Glutamatergic neuron (in vitro differentiated cells): ENCODE measurements around the gene CCL5. TPM values are rescaled to one million over a fixed set of nuclear protein-coding genes. Genes with fewer than 3 reads are reported as not detected.

Experiments
- DNase-seq: peaks from one replicate; pipeline ENCODE4 v3.0.0; 2022
- H3K27ac Mint-ChIP-seq: one replicate; pipeline ENCODE4 v1.8.0; 2020; ENCODE audit warnings: mild to moderate bottlenecking, mixed read lengths, inconsistent platforms; ENCODE audit not compliant: unreplicated experiment
- H3K27me3 Mint-ChIP-seq: one replicate; pipeline ENCODE4 v1.8.0; 2020; ENCODE audit warnings: mild to moderate bottlenecking, moderate library complexity, mixed read lengths, inconsistent platforms; ENCODE audit not compliant: unreplicated experiment
- H3K36me3 Mint-ChIP-seq: one replicate; pipeline ENCODE4 v1.8.0; 2020; ENCODE audit warnings: mild to moderate bottlenecking, mixed read lengths, inconsistent platforms; ENCODE audit not compliant: unreplicated experiment
- H3K4me1 Mint-ChIP-seq: one replicate; pipeline ENCODE4 v1.8.0; 2020; ENCODE audit warnings: mild to moderate bottlenecking, low read depth, mixed read lengths, inconsistent platforms; ENCODE audit not compliant: unreplicated experiment
- H3K4me3 Mint-ChIP-seq: one replicate; pipeline ENCODE4 v1.8.0; 2020; ENCODE audit warnings: mild to moderate bottlenecking, mixed read lengths, inconsistent platforms; ENCODE audit not compliant: unreplicated experiment
- H3K9me3 Mint-ChIP-seq: one replicate; pipeline ENCODE4 v1.8.0; 2020; ENCODE audit warnings: mild to moderate bottlenecking, moderate library complexity, mixed read lengths, inconsistent platforms; ENCODE audit not compliant: unreplicated experiment
- CTCF ChIP-seq: fragments of 200-600 bp; sonication (generic); IDR thresholded peaks from one replicate; pipeline ENCODE4 v1.5.0; 2021; ENCODE audit not compliant: partially characterized antibody, unreplicated experiment
- total RNA-seq: library from RNA; stranded (reverse); fragmentation: NEBNext Ultra II Directional; extraction: Animal tissue kit (Norgen Biotek cat#: 25700); gene quantifications from one replicate; pipeline ENCODE4 v1.2.1, GENCODE V29; 2021; ENCODE audit not compliant: unreplicated experiment

The CCL5 gene
- total RNA-seq, 1 donor from 2014 or later, result not detected

DNA sequence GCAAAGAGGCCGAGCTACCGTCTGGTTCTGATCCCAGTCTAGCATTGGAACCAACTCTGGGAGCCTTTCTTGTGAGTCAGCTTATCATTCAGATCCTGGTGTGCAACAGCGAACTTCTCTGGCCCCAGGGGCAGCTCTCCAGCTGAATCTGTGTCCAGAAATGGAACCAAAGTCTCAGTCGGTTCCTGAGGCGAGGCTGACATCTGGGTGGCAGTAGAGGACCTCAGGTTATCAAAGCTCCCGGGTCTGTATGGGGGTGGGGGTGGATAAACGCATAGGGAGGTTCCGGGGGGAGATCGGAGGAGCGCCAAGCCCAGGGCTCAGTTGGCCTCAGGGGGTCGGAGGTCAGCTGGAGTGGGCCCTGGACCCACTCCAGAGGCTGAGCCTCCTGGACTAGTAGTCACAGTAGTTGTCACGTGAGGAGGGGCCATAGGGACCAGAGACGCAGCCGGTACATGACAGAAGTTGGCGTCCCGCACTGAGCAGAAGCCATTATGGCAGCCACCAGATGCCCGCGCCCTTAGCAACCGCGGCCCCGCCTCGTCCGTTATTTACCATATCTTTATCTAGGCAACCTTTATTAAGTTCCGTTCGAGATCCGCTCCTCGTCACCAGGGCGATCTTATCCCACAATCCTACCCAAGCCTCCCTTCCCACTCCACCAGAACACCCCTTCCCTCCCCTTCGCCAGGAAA is 37.5 kb upstream of the CCL5 start:
- Mint-ChIP-seq H3K4me1 (no peaks in the 10 kb centered on the region), H3K4me3 (no peak overlapping the region), H3K9me3 (no peaks in the 10 kb centered on the region), H3K27ac (no peak overlapping the region), H3K27me3 (no peaks in the 10 kb centered on the region), H3K36me3 (peaks cover 5% of the 10 kb centered on the region)
- no peak for TF ChIP-seq CTCF
- no peak for DNase-seq

DNA sequence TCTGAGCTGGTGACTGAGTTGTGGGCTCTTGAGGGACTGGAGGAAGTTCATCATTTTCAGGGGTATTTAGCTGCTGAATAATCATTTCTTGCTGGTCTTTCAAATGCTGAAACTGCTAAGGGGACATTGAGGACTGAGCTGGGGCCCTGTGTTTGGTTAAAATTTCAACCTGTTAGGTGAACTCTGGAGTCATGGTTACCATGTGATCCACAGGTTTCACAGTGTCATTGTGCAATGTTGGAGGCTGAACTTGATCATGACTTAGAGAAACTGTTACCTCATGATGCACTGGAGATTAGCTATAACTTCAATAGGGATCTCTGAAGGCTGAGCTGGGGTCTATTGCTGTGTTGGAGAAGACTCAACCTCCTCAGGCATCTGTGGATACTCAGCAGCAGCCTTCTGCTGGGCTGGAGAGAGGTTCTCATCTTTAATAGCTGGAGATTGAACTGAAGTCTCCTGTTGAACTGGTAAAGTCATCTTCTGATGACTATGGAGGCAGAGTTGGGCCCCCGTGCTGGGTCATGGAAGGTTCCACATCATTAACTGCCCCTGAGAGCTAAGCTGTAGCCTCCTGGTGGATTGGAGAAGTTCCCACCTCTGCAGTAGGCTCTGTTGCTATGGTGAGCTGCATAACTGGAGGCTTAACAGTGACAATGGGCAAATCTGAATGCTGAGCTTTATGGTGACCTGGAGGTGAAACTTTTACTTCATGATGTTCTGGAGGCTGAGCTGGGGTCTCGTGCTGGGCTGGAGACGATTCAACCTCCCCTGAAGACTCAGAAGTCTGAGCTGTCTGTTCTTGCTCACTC is 35.2 kb upstream of the CCL5 start:
- Mint-ChIP-seq H3K9me3 (no peaks in the 10 kb centered on the region), H3K27me3 (no peaks in the 10 kb centered on the region), H3K27ac (no peak overlapping the region), H3K4me1 (no peaks in the 10 kb centered on the region), H3K4me3 (no peak overlapping the region), H3K36me3 (peaks cover 5% of the 10 kb centered on the region)
- TF ChIP-seq CTCF, result no peak
- DNase-seq, result no peak

GRCh38 chr17:35914354-35914753 is 34.2 kb upstream of the CCL5 start:
- Mint-ChIP-seq H3K4me3 (no peak overlapping the region), H3K36me3 (peaks cover 5% of the 10 kb centered on the region), H3K9me3 (no peaks in the 10 kb centered on the region), H3K4me1 (no peaks in the 10 kb centered on the region), H3K27me3 (no peaks in the 10 kb centered on the region), H3K27ac (no peak overlapping the region)
- no peak for TF ChIP-seq CTCF
- DNase-seq, result no peak

DNA sequence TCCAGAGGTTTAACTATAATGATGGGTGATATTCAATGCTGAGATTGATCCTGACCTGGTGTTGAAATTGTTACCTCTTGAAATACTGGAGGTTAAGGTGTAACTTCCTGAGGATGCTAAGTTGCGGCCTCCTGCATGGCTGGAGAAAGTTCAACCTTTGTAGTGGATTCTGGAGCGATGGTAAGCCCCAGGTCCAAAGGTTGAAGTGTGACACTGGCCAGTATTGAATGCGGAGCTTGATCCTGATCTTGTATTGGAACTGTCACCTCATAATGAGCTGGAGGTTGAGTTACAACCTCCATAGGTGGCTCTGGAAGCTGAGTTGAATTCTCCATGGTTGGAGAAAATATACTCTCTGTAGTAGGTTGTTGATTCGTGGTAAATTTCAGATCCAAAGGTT is 33.4 kb upstream of the CCL5 start:
- no peak for TF ChIP-seq CTCF
- DNase-seq, result no peak
- H3K36me3 Mint-ChIP-seq, result peaks cover 10% of the 10 kb centered on the region
- H3K9me3 Mint-ChIP-seq, result no peaks in the 10 kb centered on the region
- no peak overlapping the region for H3K27ac Mint-ChIP-seq
- H3K27me3 Mint-ChIP-seq, result no peaks in the 10 kb centered on the region
- no peak overlapping the region for H3K4me3 Mint-ChIP-seq
- H3K4me1 Mint-ChIP-seq, result no peaks in the 10 kb centered on the region

GRCh38 chr17:35912942-35913341 is 32.8 kb upstream of the CCL5 start:
- H3K27ac Mint-ChIP-seq, result no peak overlapping the region

More at GRCh38 chr17:35912942-35913341, 32.8 kb upstream of the CCL5 start:
- TF ChIP-seq CTCF, result no peak
- Mint-ChIP-seq H3K9me3 (no peaks in the 10 kb centered on the region), H3K4me1 (no peaks in the 10 kb centered on the region), H3K36me3 (peaks cover 10% of the 10 kb centered on the region), H3K4me3 (no peak overlapping the region), H3K27me3 (no peaks in the 10 kb centered on the region)
- DNase-seq, result no peak
